Left forelimb (tissue), 1 donor: ENCODE results near the gene GAN.
"Not testable (repeated sequence)": the region's sequence is repeated elsewhere in the genome, so short reads cannot be mapped to it uniquely, and the experiment has no call there.

Experiments
- DNase-seq: peaks from one replicate; pipeline ENCODE4 v3.0.0-alpha.2; 2018; ENCODE audit warnings: low spot score

The GAN gene

GRCh38 chr16:81397879-81398520, 83.2 kb downstream of the GAN start:
- no peak for DNase-seq

- DNase-seq = no peak
Measured at GRCh38 chr16:81399909-81400308, 85.1 kb downstream of the GAN start.

- no peak for DNase-seq
Measured at GRCh38 chr16:81401035-81401950, 86.5 kb downstream of the GAN start.

GRCh38 chr16:81403208-81403600, 88.4 kb downstream of the GAN start:
- no peak for DNase-seq

- peak; percentile 84 for DNase-seq
Measured at GRCh38 chr16:81403601-81404391, 89.0 kb downstream of the GAN start.

GRCh38 chr16:81405002-81405401, 90.2 kb downstream of the GAN start:
- not testable (repeated sequence) for DNase-seq

GRCh38 chr16:81405702-81406113, 90.9 kb downstream of the GAN start:
- DNase-seq = no peak

- no peak for DNase-seq
Measured at GRCh38 chr16:81408409-81408950, 93.7 kb downstream of the GAN start.

- DNase-seq = no peak
Measured at GRCh38 chr16:81409016-81409556, 94.3 kb downstream of the GAN start.

GRCh38 chr16:81410643-81411293, 96.0 kb downstream of the GAN start:
- DNase-seq = no peak

- DNase-seq = no peak
Measured at GRCh38 chr16:81413245-81413990, 98.7 kb downstream of the GAN start.

GRCh38 chr16:81415751-81416150, 101.0 kb downstream of the GAN start:
- DNase-seq = no peak

GRCh38 chr16:81416749-81417148, 102.0 kb downstream of the GAN start:
- DNase-seq = no peak

- DNase-seq = no peak
Measured at GRCh38 chr16:81417210-81417609, 102.4 kb downstream of the GAN start.

GRCh38 chr16:81419806-81420205, 105.0 kb downstream of the GAN start:
- no peak for DNase-seq

- no peak for DNase-seq
Measured at GRCh38 chr16:81421126-81421525, 106.4 kb downstream of the GAN start.

- no peak for DNase-seq
Measured at GRCh38 chr16:81421536-81421935, 106.8 kb downstream of the GAN start.

- not testable (repeated sequence) for DNase-seq
Measured at GRCh38 chr16:81422153-81422552, 107.4 kb downstream of the GAN start.

GRCh38 chr16:81424771-81425170, 110.0 kb downstream of the GAN start:
- DNase-seq = no peak

- DNase-seq = no peak
Measured at GRCh38 chr16:81427219-81427618, 112.5 kb downstream of the GAN start.

- DNase-seq = no peak
Measured at GRCh38 chr16:81429045-81429521, 114.3 kb downstream of the GAN start.
